ENCODE results near the gene SKI.

The SKI gene

DNA sequence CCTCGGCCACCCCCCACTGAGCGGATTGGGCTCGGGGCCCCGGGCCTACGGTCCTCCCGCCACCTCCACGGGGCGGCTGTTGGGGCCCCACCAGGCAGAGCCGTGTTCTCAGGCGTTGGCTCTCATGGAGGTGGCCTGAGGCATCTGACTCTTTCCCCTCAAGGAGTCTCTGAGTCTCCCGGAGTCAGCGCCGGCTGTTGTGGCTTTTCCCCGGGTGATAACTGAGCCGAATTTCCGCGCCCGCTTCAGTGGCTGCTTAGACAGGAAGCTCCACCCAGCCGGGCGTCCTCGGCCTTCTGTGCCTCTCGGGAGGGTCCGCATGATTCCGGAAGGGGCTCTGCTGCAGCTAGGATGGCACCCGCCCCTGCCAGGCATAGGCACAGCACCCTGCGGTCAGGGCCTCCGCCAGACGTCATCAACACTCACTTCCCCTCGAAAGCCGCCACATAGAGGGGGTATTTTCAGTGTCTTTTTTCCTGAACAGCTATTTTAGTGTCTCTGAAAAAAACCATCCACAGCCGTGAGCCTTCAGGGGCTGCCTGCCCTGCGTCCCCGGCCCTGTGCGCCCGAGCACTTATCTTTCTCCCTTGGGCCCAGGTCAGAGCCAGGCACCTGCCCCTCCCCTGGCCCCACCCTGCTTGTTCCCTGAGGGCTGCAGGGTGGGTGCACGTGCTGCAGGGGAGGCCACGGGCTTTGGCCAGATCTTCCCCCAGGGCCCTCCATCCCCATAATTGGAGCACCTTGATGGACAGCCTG is 72.9 kb downstream of the SKI start:
- TF ChIP-seq, protein P1, sequence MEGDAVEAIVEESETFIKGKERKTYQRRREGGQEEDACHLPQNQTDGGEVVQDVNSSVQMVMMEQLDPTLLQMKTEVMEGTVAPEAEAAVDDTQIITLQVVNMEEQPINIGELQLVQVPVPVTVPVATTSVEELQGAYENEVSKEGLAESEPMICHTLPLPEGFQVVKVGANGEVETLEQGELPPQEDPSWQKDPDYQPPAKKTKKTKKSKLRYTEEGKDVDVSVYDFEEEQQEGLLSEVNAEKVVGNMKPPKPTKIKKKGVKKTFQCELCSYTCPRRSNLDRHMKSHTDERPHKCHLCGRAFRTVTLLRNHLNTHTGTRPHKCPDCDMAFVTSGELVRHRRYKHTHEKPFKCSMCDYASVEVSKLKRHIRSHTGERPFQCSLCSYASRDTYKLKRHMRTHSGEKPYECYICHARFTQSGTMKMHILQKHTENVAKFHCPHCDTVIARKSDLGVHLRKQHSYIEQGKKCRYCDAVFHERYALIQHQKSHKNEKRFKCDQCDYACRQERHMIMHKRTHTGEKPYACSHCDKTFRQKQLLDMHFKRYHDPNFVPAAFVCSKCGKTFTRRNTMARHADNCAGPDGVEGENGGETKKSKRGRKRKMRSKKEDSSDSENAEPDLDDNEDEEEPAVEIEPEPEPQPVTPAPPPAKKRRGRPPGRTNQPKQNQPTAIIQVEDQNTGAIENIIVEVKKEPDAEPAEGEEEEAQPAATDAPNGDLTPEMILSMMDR (IDR thresholded peaks at IDR 0.05; ENCODE audit: control insufficient read depth, insufficient read depth, low read depth, low read length, missing control alignments) = no peak
- H3K4me3 ChIP-seq (ENCODE audit: control insufficient read depth, low read depth, low read length) = no peak overlapping the region
- no peak for DNase-seq (ENCODE audit: low read depth)

DNA sequence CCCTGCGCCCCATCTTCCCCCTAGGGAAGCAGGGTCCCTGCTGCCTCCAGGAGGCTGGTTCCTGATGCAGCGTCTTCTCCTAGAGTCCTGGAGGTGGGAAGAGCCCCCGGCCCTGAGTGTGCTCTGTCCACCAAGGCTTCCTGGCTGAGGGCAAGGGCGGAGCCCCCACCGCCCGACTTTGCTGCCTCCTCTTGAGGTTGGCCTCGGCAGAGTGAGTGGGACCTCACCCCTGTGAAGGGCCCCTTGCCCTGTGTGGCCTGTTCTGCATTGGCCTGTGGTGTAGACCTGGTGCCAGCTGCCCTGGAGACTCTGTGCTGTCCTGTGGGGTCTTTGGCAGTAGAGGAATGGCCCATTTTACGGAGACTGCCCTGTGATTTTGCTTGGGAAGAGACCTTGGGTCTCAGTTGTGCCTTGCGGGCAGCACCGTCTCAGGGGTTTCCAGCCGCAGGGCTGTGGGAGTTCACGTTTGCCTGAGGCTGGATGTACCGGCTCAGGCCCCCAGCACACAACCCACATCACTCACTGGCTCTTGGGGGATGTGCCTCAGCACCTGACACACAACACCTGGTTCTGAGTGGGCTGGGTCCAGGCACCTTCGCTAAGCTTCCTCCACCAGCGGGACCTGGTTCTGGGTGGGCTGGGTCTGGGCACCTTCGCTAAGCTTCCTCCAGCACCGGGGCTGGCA is 73.6 kb downstream of the SKI start:
- no peak for DNase-seq (ENCODE audit: low read depth)
- TF ChIP-seq, protein P1 (IDR thresholded peaks at IDR 0.05; ENCODE audit: control insufficient read depth, insufficient read depth, low read depth, low read length, missing control alignments) = no peak
- no peak overlapping the region for H3K4me3 ChIP-seq (ENCODE audit: control insufficient read depth, low read depth, low read length)

DNA sequence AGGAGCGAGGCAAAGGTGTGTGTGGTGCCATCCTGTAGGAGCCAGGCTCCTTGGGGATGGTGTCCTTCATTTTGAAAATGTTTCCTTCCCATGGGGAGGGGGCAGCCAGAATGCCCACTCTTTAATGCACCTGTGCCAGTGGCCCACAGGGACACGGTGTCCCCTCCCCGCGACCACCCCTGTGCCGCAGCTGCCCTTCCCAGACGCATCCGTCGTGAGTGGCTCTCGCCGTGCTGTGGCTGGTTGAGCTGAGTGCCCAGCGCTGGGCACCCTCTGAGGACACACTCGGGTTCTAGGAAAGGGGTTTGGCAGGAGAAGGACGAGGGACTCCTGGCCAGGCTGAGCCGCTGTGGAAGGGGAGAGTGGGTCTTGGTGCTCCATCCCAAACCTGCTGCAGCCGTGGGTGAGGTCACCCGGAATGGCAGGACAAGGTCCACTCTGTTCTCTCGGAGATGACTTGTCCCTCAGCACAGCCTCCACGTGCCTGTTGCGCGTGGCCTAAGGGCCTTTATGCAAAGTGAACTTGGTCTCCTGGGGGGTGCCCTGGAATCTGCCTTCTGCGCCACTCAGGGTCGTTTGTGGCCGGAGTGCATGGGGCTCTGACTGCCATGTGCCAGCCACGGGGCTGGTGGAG is 74.3 kb downstream of the SKI start:
- TF ChIP-seq, protein P1 (IDR thresholded peaks at IDR 0.05; ENCODE audit: control insufficient read depth, insufficient read depth, low read depth, low read length, missing control alignments) = no peak
- H3K4me3 ChIP-seq (ENCODE audit: control insufficient read depth, low read depth, low read length) = no peak overlapping the region
- DNase-seq (ENCODE audit: low read depth) = no peak

DNA sequence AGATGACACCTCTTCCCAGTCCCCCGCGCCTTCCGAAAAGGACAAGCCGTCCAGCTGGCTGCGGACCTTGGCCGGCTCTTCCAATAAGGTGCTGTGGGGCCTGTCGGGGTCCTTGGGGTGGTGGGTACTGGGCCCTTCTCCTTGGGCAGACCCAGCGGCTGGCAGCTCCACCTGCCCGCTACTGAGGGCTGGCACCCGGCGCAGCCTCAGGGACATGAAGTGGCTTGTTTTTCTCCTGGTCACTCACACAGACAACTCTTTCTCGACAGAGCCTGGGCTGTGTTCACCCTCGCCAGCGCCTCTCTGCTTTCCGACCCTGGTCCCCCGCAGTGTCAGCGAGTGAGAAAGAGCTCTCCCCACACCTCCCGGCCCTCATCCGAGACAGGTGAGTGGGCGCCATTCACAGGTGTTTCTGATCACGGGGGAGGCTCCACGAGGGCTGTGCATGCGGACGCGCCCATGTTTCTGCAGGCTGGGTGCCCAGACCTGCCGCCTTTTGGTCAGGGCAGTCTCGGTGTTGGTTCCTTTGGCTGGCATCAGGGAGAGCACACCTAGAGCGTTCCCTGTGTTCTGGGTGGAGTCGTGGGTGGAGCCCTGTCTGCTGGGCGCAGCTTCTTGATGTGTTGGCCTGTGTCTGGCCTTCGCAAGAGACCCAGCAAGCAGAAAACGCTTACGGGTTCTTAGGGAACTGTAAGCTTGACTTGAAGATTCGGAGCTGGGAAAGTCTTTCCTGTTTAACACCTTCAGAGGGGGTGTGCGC is 75.1 kb downstream of the SKI start:
- no peak overlapping the region for H3K4me3 ChIP-seq (ENCODE audit: control insufficient read depth, low read depth, low read length)
- DNase-seq (ENCODE audit: low read depth) = no peak
- TF ChIP-seq, protein P1 (IDR thresholded peaks at IDR 0.05; ENCODE audit: control insufficient read depth, insufficient read depth, low read depth, low read length, missing control alignments) = no peak

DNA sequence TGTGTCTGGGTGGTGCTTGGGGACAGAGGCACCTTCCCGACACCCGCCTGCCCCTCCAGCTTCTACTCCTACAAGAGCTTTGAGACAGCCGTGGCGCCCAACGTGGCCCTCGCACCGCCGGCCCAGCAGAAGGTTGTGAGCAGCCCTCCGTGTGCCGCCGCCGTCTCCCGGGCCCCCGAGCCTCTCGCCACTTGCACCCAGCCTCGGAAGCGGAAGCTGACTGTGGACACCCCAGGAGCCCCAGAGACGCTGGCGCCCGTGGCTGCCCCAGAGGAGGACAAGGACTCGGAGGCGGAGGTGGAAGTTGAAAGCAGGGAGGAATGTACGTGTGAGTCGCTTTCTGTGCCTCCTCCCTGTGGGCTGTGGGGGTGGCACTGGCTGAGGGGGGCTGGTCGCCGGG is 75.7 kb downstream of the SKI start:
- TF ChIP-seq, protein P1 (IDR thresholded peaks at IDR 0.05; ENCODE audit: control insufficient read depth, insufficient read depth, low read depth, low read length, missing control alignments) = no peak
- no peak for DNase-seq (ENCODE audit: low read depth)
- no peak overlapping the region for H3K4me3 ChIP-seq (ENCODE audit: control insufficient read depth, low read depth, low read length)

DNA sequence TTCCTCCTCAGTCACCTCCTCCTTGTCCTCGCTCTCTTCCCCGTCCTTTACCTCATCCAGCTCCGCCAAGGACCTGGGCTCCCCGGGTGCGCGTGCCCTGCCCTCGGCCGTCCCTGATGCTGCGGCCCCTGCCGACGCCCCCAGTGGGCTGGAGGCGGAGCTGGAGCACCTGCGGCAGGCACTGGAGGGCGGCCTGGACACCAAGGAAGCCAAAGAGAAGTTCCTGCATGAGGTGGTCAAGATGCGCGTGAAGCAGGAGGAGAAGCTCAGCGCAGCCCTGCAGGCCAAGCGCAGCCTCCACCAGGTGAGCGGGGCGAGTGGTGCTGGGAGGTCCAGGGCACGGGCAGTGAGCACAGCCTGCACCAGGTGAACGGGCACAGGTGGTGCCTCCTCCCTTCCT is 76.2 kb downstream of the SKI start:
- TF ChIP-seq, protein P1 (IDR thresholded peaks at IDR 0.05; ENCODE audit: control insufficient read depth, insufficient read depth, low read depth, low read length, missing control alignments) = no peak
- no peak for DNase-seq (ENCODE audit: low read depth)
- H3K4me3 ChIP-seq (ENCODE audit: control insufficient read depth, low read depth, low read length) = no peak overlapping the region

Data from AG09309 (cell line).